NCI-H1436 treated with DMSO at 0.1 percent for 48 hours (cell line): ENCODE results near the gene EYA2.
"Not testable (repeated sequence)": the region's sequence is repeated elsewhere in the genome, so short reads cannot be mapped to it uniquely, and the experiment has no call there.

Experiments used
- DNase-seq: peaks from one replicate; lab custom pipeline; 2025; lab: John Stamatoyannopoulos, UW

Gene EYA2

GRCh38 chr20:47204850-47205122 lies 310.1 kb downstream of the EYA2 start:
- DNase-seq: not testable (repeated sequence)

- DNase-seq: no peak
Measured at GRCh38 chr20:47205577-47206123, 311.0 kb downstream of the EYA2 start.

- DNase-seq: not testable (repeated sequence)
Measured at GRCh38 chr20:47206552-47206951, 311.9 kb downstream of the EYA2 start.

GRCh38 chr20:47206962-47207641 lies 312.5 kb downstream of the EYA2 start:
- DNase-seq: no peak

- no peak for DNase-seq
Measured at GRCh38 chr20:47208534-47209174, 314.0 kb downstream of the EYA2 start.

- DNase-seq: no peak
Measured at GRCh38 chr20:47209982-47210381, 315.3 kb downstream of the EYA2 start.

GRCh38 chr20:47210470-47210869 lies 315.8 kb downstream of the EYA2 start:
- no peak for DNase-seq

- DNase-seq: no peak
Measured at GRCh38 chr20:47211036-47211435, 316.4 kb downstream of the EYA2 start.

- DNase-seq: no peak
Measured at GRCh38 chr20:47212606-47213207, 318.1 kb downstream of the EYA2 start.

GRCh38 chr20:47213966-47214365 lies 319.3 kb downstream of the EYA2 start:
- no peak for DNase-seq

- no peak for DNase-seq
Measured at GRCh38 chr20:47215653-47216397, 321.2 kb downstream of the EYA2 start.

- DNase-seq: no peak
Measured at GRCh38 chr20:47216819-47217410, 322.3 kb downstream of the EYA2 start.

- DNase-seq: no peak
Measured at GRCh38 chr20:47217482-47218446, 323.1 kb downstream of the EYA2 start.

- DNase-seq: no peak
Measured at GRCh38 chr20:47220161-47220582, 325.5 kb downstream of the EYA2 start.

GRCh38 chr20:47221036-47221625 lies 326.5 kb downstream of the EYA2 start:
- no peak for DNase-seq

- DNase-seq: no peak
Measured at GRCh38 chr20:47222468-47223119, 328.0 kb downstream of the EYA2 start.

GRCh38 chr20:47223896-47224295 lies 329.3 kb downstream of the EYA2 start:
- no peak for DNase-seq

- DNase-seq: no peak
Measured at GRCh38 chr20:47224300-47224791, 329.7 kb downstream of the EYA2 start.

GRCh38 chr20:47224857-47225256 lies 330.2 kb downstream of the EYA2 start:
- DNase-seq: no peak

- no peak for DNase-seq
Measured at GRCh38 chr20:47225458-47225857, 330.8 kb downstream of the EYA2 start.
